Right lobe of liver (tissue), 4 donors: Measurements from ENCODE around the gene KDM4C.

Experiments used
- POLR2A ChIP-seq: fragments of 450-650 bp; IDR thresholded peaks from one replicate; pipeline ENCODE4 v1.6.1; 2017; ENCODE audit warnings: antibody characterized with exemption, mild to moderate bottlenecking
- TF ChIP-seq, protein P1 (sequence below), 4 donors: fragments of 200-600 bp in 3 of 4; fragments of 450-650 bp in 1 of 4; IDR thresholded peaks; one replicate each; pipeline versions ENCODE4 v1.5.1 to v1.8.0; 2016 to 2022; ENCODE audit warnings: antibody characterized with exemption in 4 of 4, mild to moderate bottlenecking in 2 of 4
- donor health status: DM: no; HTN: no; CAD: no.
- donor health status: DM: no; HTN: no; CAD: no.
- donor health status: DM: no; HTN: yes; CAD: no.

DNA sequence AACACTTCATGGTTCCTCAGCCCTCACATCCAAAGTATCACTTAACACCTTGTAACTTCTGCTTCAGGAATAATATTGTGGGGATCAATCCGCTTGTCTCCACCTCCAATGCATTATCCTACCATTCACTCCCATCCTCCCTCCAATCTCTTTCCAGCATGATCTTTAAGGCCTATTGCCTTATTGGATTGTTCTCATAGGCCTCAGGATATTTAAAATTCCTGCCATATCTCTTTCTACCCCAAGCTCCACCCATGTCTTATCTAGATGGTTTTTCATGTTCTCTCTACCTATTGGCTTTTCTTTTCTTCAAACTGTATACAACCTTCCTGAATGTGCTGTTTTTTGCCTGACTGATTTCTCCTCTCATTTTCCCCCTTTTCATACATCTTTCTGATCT lies 7.2 kb downstream of the KDM4C start:
- TF ChIP-seq, protein P1, sequence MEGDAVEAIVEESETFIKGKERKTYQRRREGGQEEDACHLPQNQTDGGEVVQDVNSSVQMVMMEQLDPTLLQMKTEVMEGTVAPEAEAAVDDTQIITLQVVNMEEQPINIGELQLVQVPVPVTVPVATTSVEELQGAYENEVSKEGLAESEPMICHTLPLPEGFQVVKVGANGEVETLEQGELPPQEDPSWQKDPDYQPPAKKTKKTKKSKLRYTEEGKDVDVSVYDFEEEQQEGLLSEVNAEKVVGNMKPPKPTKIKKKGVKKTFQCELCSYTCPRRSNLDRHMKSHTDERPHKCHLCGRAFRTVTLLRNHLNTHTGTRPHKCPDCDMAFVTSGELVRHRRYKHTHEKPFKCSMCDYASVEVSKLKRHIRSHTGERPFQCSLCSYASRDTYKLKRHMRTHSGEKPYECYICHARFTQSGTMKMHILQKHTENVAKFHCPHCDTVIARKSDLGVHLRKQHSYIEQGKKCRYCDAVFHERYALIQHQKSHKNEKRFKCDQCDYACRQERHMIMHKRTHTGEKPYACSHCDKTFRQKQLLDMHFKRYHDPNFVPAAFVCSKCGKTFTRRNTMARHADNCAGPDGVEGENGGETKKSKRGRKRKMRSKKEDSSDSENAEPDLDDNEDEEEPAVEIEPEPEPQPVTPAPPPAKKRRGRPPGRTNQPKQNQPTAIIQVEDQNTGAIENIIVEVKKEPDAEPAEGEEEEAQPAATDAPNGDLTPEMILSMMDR (IDR thresholded peaks at IDR 0.05) = no peak
- TF ChIP-seq POLR2A = no peak
